ENCODE measurements around the gene TMEM72. TPM values are rescaled to one million over a fixed set of nuclear protein-coding genes. Genes with fewer than 3 reads are reported as not detected.

TMEM72 gene
- total and polyA plus RNA-seq, 2 experiments from 2014 or later: not detected

- Histone ChIP-seq H3K36me3 (ENCODE audit: insufficient read depth) (no peaks in the 10 kb centered on the region), H3K27ac (ENCODE audit: low read depth) (no peak overlapping the region), H3K27me3 (ENCODE audit: insufficient read depth) (no peaks in the 10 kb centered on the region), H4K20me1 (replicated peaks; ENCODE audit: insufficient read depth) (no peaks in the 10 kb centered on the region), H3K4me3 (no peak overlapping the region), H3K4me2 (no peak overlapping the region), H3K9me2 (ENCODE audit: insufficient read depth) (no peaks in the 10 kb centered on the region; the same call in 1 of the 2 replicates), H3F3A (replicated peaks; ENCODE audit: low read depth) (no peaks in the 10 kb centered on the region), H3K4me1 (ENCODE audit: insufficient read depth) (peaks cover 5% of the 10 kb centered on the region; the same call in 1 of the 2 replicates), H3K79me2 (replicated peaks; ENCODE audit: insufficient read depth) (no peaks in the 10 kb centered on the region), H2AFZ (no peak overlapping the region)
- Mint-ChIP-seq H3K27ac (no peak overlapping the region), H3K27me3 (ENCODE audit: insufficient read depth, low read depth, poor library complexity) (peaks cover 12% of the 10 kb centered on the region), H3K4me3 (no peak overlapping the region), H3K36me3 (ENCODE audit: low read depth) (no peaks in the 10 kb centered on the region), H3K9me3 (no peaks in the 10 kb centered on the region), H3K4me1 (peaks cover 34% of the 10 kb centered on the region)
- DNase-seq (ENCODE audit: low spot score) (no peak), ATAC-seq (no peak)
- TF ChIP-seq REST (IDR thresholded peaks at IDR 0.05; ENCODE audit: unreplicated experiment) (no peak), CREB1 (CRISPR knock-in tag; IDR thresholded peaks at IDR 0.05; ENCODE audit: low read depth) (no peak), POLR2AphosphoS5 (IDR thresholded peaks at IDR 0.05; ENCODE audit: low read depth) (no peak), ZNF331 (CRISPR knock-in tag; IDR thresholded peaks at IDR 0.05; ENCODE audit: low read depth) (no peak), CTCF (conservative IDR thresholded peaks at IDR 0.05; ENCODE audit: low read depth in 2 of 2) (no peak), EZH2phosphoT487 (IDR thresholded peaks at IDR 0.05; ENCODE audit: unreplicated experiment) (no peak), STAT1 (IDR thresholded peaks at IDR 0.05; ENCODE audit: unreplicated experiment) (no peak), NANOG (IDR thresholded peaks at IDR 0.05; ENCODE audit: borderline replicate concordance) (no peak), ETS1 (IDR thresholded peaks at IDR 0.05) (no peak), ZNF114 (CRISPR knock-in tag; IDR thresholded peaks at IDR 0.05) (no peak), ZNF462 (CRISPR knock-in tag; IDR thresholded peaks at IDR 0.05) (no peak), JUNB (IDR thresholded peaks at IDR 0.05; ENCODE audit: unreplicated experiment) (no peak), EZH2 (IDR thresholded peaks at IDR 0.05; ENCODE audit: low read depth, unreplicated experiment) (no peak)
Measured at GRCh38 chr10:44908936-44909630, 2.1 kb upstream of the TMEM72 start.

Data from GM23338 (cell line).